Tibial nerve (tissue), 4 donors: ENCODE results near the gene QPRT. TPM values are rescaled to one million over a fixed set of nuclear protein-coding genes. Genes with fewer than 3 reads are reported as not detected.

ENCODE experiments used
- DNase-seq, 2 donors: peaks; one replicate each; pipeline ENCODE4 v3.0.0-alpha.2; 2019; ENCODE audit warnings: low spot score in 2 of 2
- H3K27ac ChIP-seq, 4 donors: fragments of 200-600 bp; sonication (generic) in 3 of 4; one replicate each; pipeline ENCODE4 v1.5.1; 2017 to 2019; ENCODE audit warnings: mild to moderate bottlenecking in 1 of 4
- H3K27me3 ChIP-seq, 2 donors: fragments of 200-600 bp; sonication (generic) in 1 of 2; one replicate each; pipeline versions ENCODE4 v1.5.1 to v1.6.0; 2017 to 2019
- H3K36me3 ChIP-seq, 3 donors: fragments of 200-600 bp; sonication (generic); one replicate each; pipeline ENCODE4 v1.5.1; 2018 to 2019
- H3K4me1 ChIP-seq, 4 donors: fragments of 200-600 bp; sonication (generic) in 3 of 4; one replicate each; pipeline ENCODE4 v1.5.1; 2017 to 2019
- H3K4me3 ChIP-seq, 4 donors: fragments of 200-600 bp; sonication (generic) in 3 of 4; one replicate each; pipeline ENCODE4 v1.5.1; 2017 to 2019; ENCODE audit warnings: mild to moderate bottlenecking in 1 of 4, moderate library complexity in 1 of 4
- H3K9me3 ChIP-seq, 4 donors: fragments of 200-600 bp; sonication (generic) in 3 of 4; one replicate each; pipeline ENCODE4 v1.5.1; 2017 to 2019
- CTCF ChIP-seq, 5 experiments: fragments of 200-600 bp in 3 of 5; fragments of 450-650 bp in 2 of 5; sonication (generic) in 3 of 5; IDR thresholded peaks; one replicate each; pipeline ENCODE4 v1.5.1; 2016 to 2019; ENCODE audit warnings: antibody characterized with exemption in 5 of 5, mild to moderate bottlenecking in 3 of 5, moderate library complexity in 2 of 5
- EP300 ChIP-seq, 2 donors: sonication (generic); formaldehyde crosslinking; IDR thresholded peaks; one replicate each; pipeline ENCODE4 v1.6.1; 2017; ENCODE audit warnings: antibody characterized with exemption in 2 of 2, mild to moderate bottlenecking in 1 of 2
- POLR2A ChIP-seq, 2 donors: fragments of 450-650 bp; IDR thresholded peaks; one replicate each; pipeline ENCODE4 v1.6.1; 2017; ENCODE audit warnings: antibody characterized with exemption in 2 of 2, mild to moderate bottlenecking in 2 of 2, moderate library complexity in 2 of 2
- WGBS, 2 donors: methylation state at CpG; one replicate each; pipeline ENCODE4 v1.1.5; 2018; 5-methylcytosine and 5-hydroxymethylcytosine counted together
- total RNA-seq, 4 donors: library from RNA; depleted of rRNA; stranded (reverse); fragments of >200 nt; gene quantifications; one replicate each; pipeline ENCODE4 v1.1.0, GENCODE V29; 2016

Gene QPRT
- total RNA-seq, 4 donors from 2014 or later: 15.3 to 50.4 (median 38.5) TPM

DNA sequence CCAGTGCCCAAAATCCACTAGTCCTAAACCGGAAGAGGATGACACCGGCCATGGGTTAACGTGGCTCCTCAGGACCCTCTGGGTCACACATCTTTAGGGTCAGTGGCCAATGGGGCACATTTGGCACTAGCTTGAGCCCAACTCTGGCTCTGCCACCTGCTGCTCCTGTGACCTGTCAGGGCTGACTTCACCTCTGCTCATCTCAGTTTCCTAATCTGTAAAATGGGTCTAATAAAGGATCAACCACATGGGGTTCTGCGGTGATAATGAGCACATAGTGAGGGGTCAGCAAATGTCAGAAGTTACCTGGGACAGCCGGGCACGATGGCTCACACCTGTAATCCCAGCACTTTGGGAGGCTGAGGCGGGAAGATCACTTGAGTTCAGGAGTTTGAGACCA is 18.4 kb downstream of the QPRT start:
- H3K4me1 ChIP-seq: peaks cover 0 to 1% (median 0%) of the 10 kb centered on the region in 4 donors
- no peak for DNase-seq
- peaks cover 0 to 7% (median 0%) of the 10 kb centered on the region in 3 donors for H3K36me3 ChIP-seq
- peaks cover 0 to 7% (median 0%) of the 10 kb centered on the region in 4 donors for H3K9me3 ChIP-seq
- H3K4me3 ChIP-seq: no peak overlapping the region
- 93 to 98% methylated on average over 7 of the region's 7 CpGs for WGBS, 2 donors
- H3K27ac ChIP-seq: no peak overlapping the region
- no peaks in the 10 kb centered on the region for H3K27me3 ChIP-seq
- no peak for TF ChIP-seq POLR2A (IDR thresholded peaks at IDR 0.05)

- no peak for DNase-seq
These were observed 19.1 kb downstream of the QPRT start for GRCh38 chr16:29698042-29698441.

DNA sequence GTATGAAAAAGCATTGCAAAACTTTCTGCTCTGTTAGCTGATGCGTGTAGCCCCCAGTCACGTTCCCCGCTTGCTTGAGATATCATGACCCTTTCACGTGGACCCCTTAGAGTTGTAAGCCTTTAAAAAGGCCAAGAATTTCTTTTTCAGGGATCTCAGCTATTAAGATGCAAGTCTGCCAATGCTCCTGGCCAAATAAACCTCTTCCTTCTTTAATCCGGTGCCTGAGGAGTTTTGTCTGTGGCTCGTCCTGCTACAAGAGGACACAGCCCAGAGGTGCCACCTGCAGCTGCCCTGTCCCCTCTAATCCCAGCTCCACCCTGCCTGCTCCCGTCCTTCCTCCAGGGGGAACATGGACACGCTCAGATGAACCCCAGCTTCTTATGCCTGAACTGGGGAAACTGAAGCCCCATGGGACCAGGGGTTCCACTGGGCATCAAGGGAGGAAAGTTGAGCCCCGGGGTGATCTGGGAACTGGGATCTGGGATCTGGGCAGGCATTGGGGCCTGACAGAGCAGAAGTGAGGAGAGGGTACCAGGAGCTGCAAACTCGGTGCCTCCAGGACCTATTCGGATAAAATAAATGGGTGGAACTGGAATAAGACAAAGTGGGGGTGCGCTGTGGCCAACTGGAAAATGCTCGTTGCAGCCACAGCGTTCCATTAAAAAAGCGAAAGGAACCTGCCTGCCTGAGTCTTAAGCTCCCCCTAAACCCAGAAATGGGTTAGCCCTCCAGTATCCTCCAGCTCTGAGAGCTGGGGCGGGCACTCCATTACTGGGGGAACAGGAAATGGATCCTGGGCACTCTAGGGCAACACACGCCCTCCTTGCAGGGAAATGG is 19.7 kb downstream of the QPRT start:
- peaks cover 0 to 7% (median 0%) of the 10 kb centered on the region in 3 donors for H3K36me3 ChIP-seq
- H3K27ac ChIP-seq: no peak overlapping the region
- no peak for DNase-seq
- 88% methylated on average over 17 of the region's 17 CpGs for WGBS, 2 donors
- H3K4me3 ChIP-seq: no peak overlapping the region
- H3K27me3 ChIP-seq: no peaks in the 10 kb centered on the region
- TF ChIP-seq POLR2A (IDR thresholded peaks at IDR 0.05) (no peak), EP300 (IDR thresholded peaks at IDR 0.05) (no peak), CTCF (IDR thresholded peaks at IDR 0.05) (no peak)
- H3K9me3 ChIP-seq: peaks cover 0 to 7% (median 0%) of the 10 kb centered on the region in 4 donors
- H3K4me1 ChIP-seq: peaks cover 0 to 5% (median 0%) of the 10 kb centered on the region in 4 donors

More at GRCh38 chr16:29698042-29698441, 19.1 kb downstream of the QPRT start:
- Histone ChIP-seq H3K4me3 (no peak overlapping the region), H3K4me1 (peaks cover 0 to 5% (median 0%) of the 10 kb centered on the region in 4 donors), H3K27ac (no peak overlapping the region), H3K36me3 (peaks cover 0 to 7% (median 0%) of the 10 kb centered on the region in 3 donors), H3K9me3 (peaks cover 0 to 7% (median 0%) of the 10 kb centered on the region in 4 donors), H3K27me3 (no peaks in the 10 kb centered on the region)
- WGBS, 2 donors: 81 to 84% methylated on average over 2 of the region's 2 CpGs
- TF ChIP-seq CTCF (IDR thresholded peaks at IDR 0.05) (no peak), POLR2A (IDR thresholded peaks at IDR 0.05) (no peak), EP300 (IDR thresholded peaks at IDR 0.05) (no peak)

GRCh38 chr16:29699324-29700219 is 20.6 kb downstream of the QPRT start:
- H3K4me3 ChIP-seq: no peak overlapping the region
- peaks cover 0 to 5% (median 0%) of the 10 kb centered on the region in 4 donors for H3K4me1 ChIP-seq
- H3K36me3 ChIP-seq: peaks cover 0 to 7% (median 0%) of the 10 kb centered on the region in 3 donors
- peaks cover 0 to 7% (median 0%) of the 10 kb centered on the region in 4 donors for H3K9me3 ChIP-seq
- TF ChIP-seq CTCF (IDR thresholded peaks at IDR 0.05) (no peak), EP300 (IDR thresholded peaks at IDR 0.05) (no peak)
- H3K27me3 ChIP-seq: no peaks in the 10 kb centered on the region
- H3K27ac ChIP-seq: no peak overlapping the region
- DNase-seq: no peak
- WGBS, 2 donors: 80 to 82% methylated on average over 11 of the region's 11 CpGs

GRCh38 chr16:29700253-29700987 is 21.4 kb downstream of the QPRT start:
- H3K9me3 ChIP-seq: peaks cover 0 to 7% (median 0%) of the 10 kb centered on the region in 4 donors
- no peaks in the 10 kb centered on the region for H3K27me3 ChIP-seq
- peak; percentile 26 to 38 for DNase-seq
- no peak overlapping the region for H3K27ac ChIP-seq
- H3K36me3 ChIP-seq: peaks cover 0 to 7% (median 0%) of the 10 kb centered on the region in 3 donors
- H3K4me1 ChIP-seq: peaks cover 0 to 5% (median 0%) of the 10 kb centered on the region in 4 donors
- 14 to 15% methylated on average over 14 of the region's 14 CpGs for WGBS, 2 donors
- TF ChIP-seq CTCF (IDR thresholded peaks at IDR 0.05) (peak; percentile 68 to 88 (median 77)), POLR2A (IDR thresholded peaks at IDR 0.05) (no peak), EP300 (IDR thresholded peaks at IDR 0.05) (no peak)
- no peak overlapping the region for H3K4me3 ChIP-seq
